Lower leg skin (tissue), 4 donors: Measurements from ENCODE around the gene PDZRN4. TPM values are rescaled to one million over a fixed set of nuclear protein-coding genes. Genes with fewer than 3 reads are reported as not detected.

Source experiments
- DNase-seq, 2 donors: peaks; one replicate each; pipeline ENCODE4 v3.0.0-alpha.2; 2019; ENCODE audit warnings: low spot score in 2 of 2
- H3K4me3 ChIP-seq: fragments of 200-600 bp; sonication (generic); 2 replicates; pipeline ENCODE4 v1.5.1; 2017; ENCODE audit warnings: mild to moderate bottlenecking, low read depth; ENCODE audit not compliant: poor library complexity, severe bottlenecking
- POLR2A ChIP-seq, 2 donors: fragments of 450-650 bp; IDR thresholded peaks; one replicate each; pipeline ENCODE4 v1.6.1; 2016 to 2017; ENCODE audit warnings: antibody characterized with exemption in 2 of 2, mild to moderate bottlenecking in 1 of 2, moderate library complexity in 1 of 2
- WGBS, 2 donors: methylation state at CpG; one replicate each; pipeline ENCODE4 v1.1.5; 2018; 5-methylcytosine and 5-hydroxymethylcytosine counted together
- intact Hi-C: fragments of 100-400 bp; cut with DNase I; formaldehyde crosslinking; loops from one replicate; pipeline ENCODE4 v1.15.0; 2023; ENCODE audit warnings: low total_unique reads
- total RNA-seq, 4 donors: library from RNA; depleted of rRNA; stranded (reverse); fragments of >200 nt; gene quantifications; one replicate each; pipeline ENCODE4 v1.1.0, GENCODE V29; 2016
- TF ChIP-seq, protein P1 (sequence below), 3 donors: fragments of 450-650 bp; IDR thresholded peaks; one replicate each; pipeline ENCODE4 v1.5.1; 2016; ENCODE audit warnings: antibody characterized with exemption in 3 of 3, mild to moderate bottlenecking in 3 of 3, moderate library complexity in 2 of 3

Gene PDZRN4
- total RNA-seq, 4 donors from 2014 or later = 0.65 to 8.3 (median 3.6) TPM

DNA sequence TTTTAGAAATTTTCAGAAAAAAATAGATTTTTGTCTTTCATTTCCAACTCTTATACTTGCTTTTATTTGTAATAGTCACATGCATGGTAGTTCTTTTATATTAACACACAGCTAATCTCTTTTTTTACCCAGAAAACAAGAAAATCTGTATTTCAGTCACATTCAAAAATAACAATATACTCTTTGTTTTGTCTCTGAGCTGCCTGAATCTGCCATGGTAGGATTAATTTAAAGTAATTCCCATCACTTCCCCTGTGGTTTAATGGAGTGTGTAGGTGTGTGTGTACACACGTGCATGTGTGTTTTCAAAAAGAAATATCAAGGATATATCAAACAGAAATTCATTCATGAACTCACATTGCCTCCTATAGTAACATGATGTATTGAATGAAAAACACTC is 42.6 kb downstream of the PDZRN4 start:
- TF ChIP-seq, protein P1, sequence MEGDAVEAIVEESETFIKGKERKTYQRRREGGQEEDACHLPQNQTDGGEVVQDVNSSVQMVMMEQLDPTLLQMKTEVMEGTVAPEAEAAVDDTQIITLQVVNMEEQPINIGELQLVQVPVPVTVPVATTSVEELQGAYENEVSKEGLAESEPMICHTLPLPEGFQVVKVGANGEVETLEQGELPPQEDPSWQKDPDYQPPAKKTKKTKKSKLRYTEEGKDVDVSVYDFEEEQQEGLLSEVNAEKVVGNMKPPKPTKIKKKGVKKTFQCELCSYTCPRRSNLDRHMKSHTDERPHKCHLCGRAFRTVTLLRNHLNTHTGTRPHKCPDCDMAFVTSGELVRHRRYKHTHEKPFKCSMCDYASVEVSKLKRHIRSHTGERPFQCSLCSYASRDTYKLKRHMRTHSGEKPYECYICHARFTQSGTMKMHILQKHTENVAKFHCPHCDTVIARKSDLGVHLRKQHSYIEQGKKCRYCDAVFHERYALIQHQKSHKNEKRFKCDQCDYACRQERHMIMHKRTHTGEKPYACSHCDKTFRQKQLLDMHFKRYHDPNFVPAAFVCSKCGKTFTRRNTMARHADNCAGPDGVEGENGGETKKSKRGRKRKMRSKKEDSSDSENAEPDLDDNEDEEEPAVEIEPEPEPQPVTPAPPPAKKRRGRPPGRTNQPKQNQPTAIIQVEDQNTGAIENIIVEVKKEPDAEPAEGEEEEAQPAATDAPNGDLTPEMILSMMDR (IDR thresholded peaks at IDR 0.05) = no peak
- TF ChIP-seq POLR2A (IDR thresholded peaks at IDR 0.05) = no peak
- no peak for DNase-seq
- H3K4me3 ChIP-seq = no peak overlapping the region
- intact Hi-C loops = no loop called here
- 71 to 86% methylated on average over 1 of the region's 1 CpG for WGBS, 2 donors

DNA sequence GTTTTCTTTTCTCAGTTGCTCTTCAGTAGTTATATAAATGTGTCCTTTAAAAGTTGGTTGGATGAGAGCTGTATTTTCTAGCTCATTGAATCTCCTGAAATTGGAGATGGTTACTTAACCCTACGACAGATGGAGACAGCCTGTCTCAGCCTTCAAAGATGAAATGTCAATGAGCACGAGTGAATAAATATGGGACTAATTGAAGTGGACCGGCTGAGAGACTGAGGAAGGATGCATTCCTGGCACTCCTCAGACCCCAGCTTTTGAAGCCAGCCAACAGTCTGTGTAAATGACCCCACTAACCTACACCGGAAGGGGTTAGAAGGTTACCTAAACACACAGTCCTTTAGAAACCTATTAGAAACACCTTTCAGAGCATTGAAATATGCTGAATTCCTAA is 46.6 kb downstream of the PDZRN4 start:
- no peak overlapping the region for H3K4me3 ChIP-seq
- no peak for DNase-seq
- 44 to 74% methylated on average over 4 of the region's 4 CpGs for WGBS, 2 donors
- intact Hi-C loops = no loop called here
- no peak for TF ChIP-seq POLR2A (IDR thresholded peaks at IDR 0.05)
- TF ChIP-seq, protein P1 (IDR thresholded peaks at IDR 0.05) = no peak

DNA sequence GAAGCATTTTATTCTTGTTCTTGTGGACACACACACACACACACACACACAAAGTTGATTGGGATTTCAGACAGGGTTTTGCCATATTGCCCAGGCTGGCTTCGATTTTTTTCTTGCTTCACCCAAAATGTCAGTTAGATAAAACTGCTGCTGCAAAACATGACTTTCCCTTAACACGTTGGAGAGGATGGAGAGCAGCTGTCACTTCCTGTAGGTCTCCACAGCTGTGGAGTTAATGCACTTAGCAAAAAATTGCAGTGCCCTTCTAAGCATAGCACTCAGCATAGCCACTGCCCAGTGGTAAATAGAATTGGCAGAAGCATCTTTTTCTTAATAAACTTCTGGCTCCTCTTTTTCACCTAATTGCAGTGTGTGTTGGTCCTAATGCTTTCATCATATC is 54.5 kb downstream of the PDZRN4 start:
- no peak for DNase-seq
- no peak overlapping the region for H3K4me3 ChIP-seq
- intact Hi-C loops = no loop called here
- WGBS, 2 donors = 42 to 43% methylated on average over 2 of the region's 2 CpGs
- TF ChIP-seq POLR2A (IDR thresholded peaks at IDR 0.05) = no peak
- TF ChIP-seq, protein P1 (IDR thresholded peaks at IDR 0.05) = no peak

DNA sequence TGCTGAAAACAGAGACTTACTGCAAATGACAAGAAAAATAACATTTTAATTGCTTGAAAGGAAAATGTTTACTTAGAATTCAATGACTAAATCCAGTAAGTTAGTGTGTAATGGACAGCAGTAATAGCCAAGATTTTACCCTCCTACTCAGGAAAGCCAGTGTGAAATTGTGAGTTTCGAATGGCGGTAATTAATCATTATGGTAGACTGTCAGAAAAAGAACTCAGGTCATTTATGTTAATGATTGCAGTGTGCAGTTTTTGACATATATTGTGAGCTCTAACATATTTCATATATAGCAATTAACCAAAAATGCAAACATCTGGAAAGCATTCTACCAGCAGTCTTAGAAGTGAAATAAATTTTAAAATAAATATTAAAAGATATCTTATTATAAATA is 60.3 kb downstream of the PDZRN4 start:
- 90 to 91% methylated on average over 2 of the region's 2 CpGs for WGBS, 2 donors
- TF ChIP-seq, protein P1 (IDR thresholded peaks at IDR 0.05) = no peak
- no peak for TF ChIP-seq POLR2A (IDR thresholded peaks at IDR 0.05)
- intact Hi-C loops = no loop called here
- H3K4me3 ChIP-seq = no peak overlapping the region
- DNase-seq = no peak

DNA sequence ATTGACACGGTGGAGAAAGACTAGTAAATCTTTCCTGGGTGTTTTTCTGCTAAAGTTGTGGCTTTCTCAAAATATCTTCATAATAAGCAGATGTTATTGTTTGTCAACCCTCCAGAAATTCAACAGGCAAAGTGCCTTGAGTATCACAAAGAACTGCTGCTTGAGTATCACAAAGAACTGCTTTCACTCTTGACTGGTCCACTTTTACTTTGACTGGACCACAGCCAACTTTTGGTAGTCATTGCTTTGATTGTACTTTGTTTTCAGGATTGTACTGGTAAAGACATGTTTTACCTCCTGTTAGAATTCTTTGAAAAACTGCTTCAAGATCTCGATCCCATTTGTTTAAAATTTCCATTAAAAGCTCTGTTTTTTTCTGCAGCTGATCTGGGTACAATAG is 62.6 kb downstream of the PDZRN4 start:
- intact Hi-C loops = no loop called here
- no peak overlapping the region for H3K4me3 ChIP-seq
- WGBS, 2 donors = 21 to 30% methylated on average over 2 of the region's 2 CpGs
- no peak for DNase-seq
- TF ChIP-seq, protein P1 (IDR thresholded peaks at IDR 0.05) = no peak
- TF ChIP-seq POLR2A (IDR thresholded peaks at IDR 0.05) = no peak
